ENCODE data around the gene TAF6. TPM values are rescaled to one million over a fixed set of nuclear protein-coding genes. Genes with fewer than 3 reads are reported as not detected.

TAF6 gene
- total and polyA plus RNA-seq, 9 of the 15 experiments (the other 6 are each of a cell fraction or from before 2014, with no cell fraction given), result 0.78 to 78.7 (median 21.3) TPM

DNA sequence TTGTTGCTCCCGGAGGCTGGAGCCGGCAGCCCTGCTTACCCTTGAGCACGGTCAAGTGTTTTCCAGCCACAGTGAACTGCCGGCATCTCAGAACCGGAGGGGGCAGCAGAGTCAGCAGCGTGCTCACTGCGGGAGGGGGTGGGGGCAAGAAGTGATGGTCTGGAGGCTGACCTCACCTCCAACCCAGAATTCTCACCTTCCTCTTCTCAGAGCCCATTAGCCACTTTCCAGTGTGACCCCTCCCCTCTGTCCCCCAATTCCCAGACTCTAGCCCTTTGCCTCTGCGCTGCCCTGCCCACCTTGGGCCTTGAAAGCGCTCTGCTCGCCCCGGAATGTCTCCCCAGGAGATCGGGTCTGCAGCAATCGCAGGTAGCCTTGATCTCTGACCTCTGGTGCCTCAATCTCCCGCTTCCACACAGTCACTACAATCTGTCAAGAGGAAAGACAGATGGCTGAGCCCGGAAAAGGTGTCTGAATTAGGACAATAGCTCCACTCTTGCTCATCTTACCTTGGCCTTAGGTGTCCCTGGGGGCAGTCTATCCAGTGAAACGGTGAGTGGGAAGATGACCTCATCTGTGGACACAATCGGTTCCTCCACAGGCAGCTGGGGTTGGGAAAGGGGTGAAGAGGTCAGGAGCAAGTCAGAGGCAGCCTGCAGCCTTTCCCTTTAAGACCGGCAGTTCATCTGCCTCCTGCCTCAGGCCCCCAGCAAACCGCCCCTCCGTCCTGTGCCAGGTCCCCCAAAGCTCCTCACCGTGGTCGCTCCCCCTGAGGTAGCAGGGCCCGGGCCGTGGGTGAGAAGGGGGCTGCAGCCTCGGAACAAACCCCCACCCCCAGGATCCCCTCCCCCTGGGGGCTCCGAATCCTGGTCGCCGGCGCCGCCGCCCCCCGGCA lies 38.4 kb upstream of the TAF6 start (continued):
- TF ChIP-seq, protein P1, sequence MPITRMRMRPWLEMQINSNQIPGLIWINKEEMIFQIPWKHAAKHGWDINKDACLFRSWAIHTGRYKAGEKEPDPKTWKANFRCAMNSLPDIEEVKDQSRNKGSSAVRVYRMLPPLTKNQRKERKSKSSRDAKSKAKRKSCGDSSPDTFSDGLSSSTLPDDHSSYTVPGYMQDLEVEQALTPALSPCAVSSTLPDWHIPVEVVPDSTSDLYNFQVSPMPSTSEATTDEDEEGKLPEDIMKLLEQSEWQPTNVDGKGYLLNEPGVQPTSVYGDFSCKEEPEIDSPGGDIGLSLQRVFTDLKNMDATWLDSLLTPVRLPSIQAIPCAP (CRISPR knock-in tag; IDR thresholded peaks at IDR 0.05; ENCODE audit: borderline replicate concordance), result no peak
- TF ChIP-seq NCOA6 (IDR thresholded peaks at IDR 0.05) (no peak), CEBPG (CRISPR knock-in tag; IDR thresholded peaks at IDR 0.05) (no peak), CEBPG (tag; conservative IDR thresholded peaks at IDR 0.05 in 1 of 2, IDR thresholded peaks at IDR 0.05 in 1 of 2) (no peak), PHF21A (IDR thresholded peaks at IDR 0.05; ENCODE audit: borderline replicate concordance, low read depth) (no peak), POLR2A (conservative IDR thresholded peaks at IDR 0.05) (peak; percentile 38; the same call in 1 of the 2 replicates), ZNF324 (CRISPR knock-in tag; IDR thresholded peaks at IDR 0.05) (no peak), SMARCC2 (IDR thresholded peaks at IDR 0.05; ENCODE audit: low read depth) (peak; percentile 47; the same call in 1 of the 2 replicates), HDGF (IDR thresholded peaks at IDR 0.05) (peak; percentile 78; the same call in 1 of the 2 replicates), ZNF263 (CRISPR knock-in tag; IDR thresholded peaks at IDR 0.05; ENCODE audit: borderline replicate concordance) (0 out of 2 replicates have a peak, but pooled peaks have one; percentile 19), ZKSCAN1 (IDR thresholded peaks at IDR 0.05; ENCODE audit: low read depth, low read length) (peak; percentile 60; the same call in 1 of the 2 replicates), ZFP30 (CRISPR knock-in tag; IDR thresholded peaks at IDR 0.05; ENCODE audit: borderline replicate concordance) (no peak), NCOA1 (IDR thresholded peaks at IDR 0.05; ENCODE audit: low read depth) (no peak)
- TF ChIP-seq, protein P2, sequence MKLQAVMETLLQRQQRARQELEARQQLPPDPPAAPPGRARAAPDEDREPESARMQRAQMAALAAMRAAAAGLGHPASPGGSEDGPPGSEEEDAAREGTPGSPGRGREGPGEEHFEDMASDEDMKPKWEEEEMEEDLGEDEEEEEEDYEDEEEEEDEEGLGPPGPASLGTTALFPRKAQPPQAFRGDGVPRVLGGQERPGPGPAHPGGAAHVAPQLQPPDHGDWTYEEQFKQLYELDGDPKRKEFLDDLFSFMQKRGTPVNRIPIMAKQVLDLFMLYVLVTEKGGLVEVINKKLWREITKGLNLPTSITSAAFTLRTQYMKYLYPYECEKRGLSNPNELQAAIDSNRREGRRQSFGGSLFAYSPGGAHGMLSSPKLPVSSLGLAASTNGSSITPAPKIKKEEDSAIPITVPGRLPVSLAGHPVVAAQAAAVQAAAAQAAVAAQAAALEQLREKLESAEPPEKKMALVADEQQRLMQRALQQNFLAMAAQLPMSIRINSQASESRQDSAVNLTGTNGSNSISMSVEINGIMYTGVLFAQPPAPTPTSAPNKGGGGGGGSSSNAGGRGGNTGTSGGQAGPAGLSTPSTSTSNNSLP (IDR thresholded peaks at IDR 0.05; ENCODE audit: borderline replicate concordance, low read depth, low read length), result no peak
- TF ChIP-seq, protein P3, sequence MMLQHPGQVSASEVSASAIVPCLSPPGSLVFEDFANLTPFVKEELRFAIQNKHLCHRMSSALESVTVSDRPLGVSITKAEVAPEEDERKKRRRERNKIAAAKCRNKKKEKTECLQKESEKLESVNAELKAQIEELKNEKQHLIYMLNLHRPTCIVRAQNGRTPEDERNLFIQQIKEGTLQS (IDR thresholded peaks at IDR 0.05), result peak; percentile 97
- TF ChIP-seq, protein P3 (CRISPR knock-in tag; conservative IDR thresholded peaks at IDR 0.05), result no peak
- TF ChIP-seq, protein P4, sequence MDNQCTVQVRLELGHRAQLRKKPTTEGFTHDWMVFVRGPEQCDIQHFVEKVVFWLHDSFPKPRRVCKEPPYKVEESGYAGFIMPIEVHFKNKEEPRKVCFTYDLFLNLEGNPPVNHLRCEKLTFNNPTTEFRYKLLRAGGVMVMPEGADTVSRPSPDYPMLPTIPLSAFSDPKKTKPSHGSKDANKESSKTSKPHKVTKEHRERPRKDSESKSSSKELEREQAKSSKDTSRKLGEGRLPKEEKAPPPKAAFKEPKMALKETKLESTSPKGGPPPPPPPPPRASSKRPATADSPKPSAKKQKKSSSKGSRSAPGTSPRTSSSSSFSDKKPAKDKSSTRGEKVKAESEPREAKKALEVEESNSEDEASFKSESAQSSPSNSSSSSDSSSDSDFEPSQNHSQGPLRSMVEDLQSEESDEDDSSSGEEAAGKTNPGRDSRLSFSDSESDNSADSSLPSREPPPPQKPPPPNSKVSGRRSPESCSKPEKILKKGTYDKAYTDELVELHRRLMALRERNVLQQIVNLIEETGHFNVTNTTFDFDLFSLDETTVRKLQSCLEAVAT (IDR thresholded peaks at IDR 0.05), result no peak
- TF ChIP-seq, protein P5, sequence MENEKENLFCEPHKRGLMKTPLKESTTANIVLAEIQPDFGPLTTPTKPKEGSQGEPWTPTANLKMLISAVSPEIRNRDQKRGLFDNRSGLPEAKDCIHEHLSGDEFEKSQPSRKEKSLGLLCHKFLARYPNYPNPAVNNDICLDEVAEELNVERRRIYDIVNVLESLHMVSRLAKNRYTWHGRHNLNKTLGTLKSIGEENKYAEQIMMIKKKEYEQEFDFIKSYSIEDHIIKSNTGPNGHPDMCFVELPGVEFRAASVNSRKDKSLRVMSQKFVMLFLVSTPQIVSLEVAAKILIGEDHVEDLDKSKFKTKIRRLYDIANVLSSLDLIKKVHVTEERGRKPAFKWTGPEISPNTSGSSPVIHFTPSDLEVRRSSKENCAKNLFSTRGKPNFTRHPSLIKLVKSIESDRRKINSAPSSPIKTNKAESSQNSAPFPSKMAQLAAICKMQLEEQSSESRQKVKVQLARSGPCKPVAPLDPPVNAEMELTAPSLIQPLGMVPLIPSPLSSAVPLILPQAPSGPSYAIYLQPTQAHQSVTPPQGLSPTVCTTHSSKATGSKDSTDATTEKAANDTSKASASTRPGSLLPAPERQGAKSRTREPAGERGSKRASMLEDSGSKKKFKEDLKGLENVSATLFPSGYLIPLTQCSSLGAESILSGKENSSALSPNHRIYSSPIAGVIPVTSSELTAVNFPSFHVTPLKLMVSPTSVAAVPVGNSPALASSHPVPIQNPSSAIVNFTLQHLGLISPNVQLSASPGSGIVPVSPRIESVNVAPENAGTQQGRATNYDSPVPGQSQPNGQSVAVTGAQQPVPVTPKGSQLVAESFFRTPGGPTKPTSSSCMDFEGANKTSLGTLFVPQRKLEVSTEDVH (IDR thresholded peaks at IDR 0.05; ENCODE audit: low read depth, partially characterized antibody), result peak; percentile 12

Measured in K562 (cell line).